HG03196 (cell line): ENCODE data around the gene JARID2.

Source experiments
- ATAC-seq: cut with Tn5 transposase; IDR thresholded peaks from one replicate; pipeline ENCODE4 v1.9.1; 2021; ENCODE audit not compliant: unreplicated experiment

Gene JARID2

GRCh38 chr6:15393605-15394004, 147.7 kb downstream of the JARID2 start:
- no peak for ATAC-seq

- ATAC-seq = no peak
Measured at GRCh38 chr6:15395087-15395486, 149.2 kb downstream of the JARID2 start.

- no peak for ATAC-seq
Measured at GRCh38 chr6:15396808-15397207, 150.9 kb downstream of the JARID2 start.

- no peak for ATAC-seq
Measured at GRCh38 chr6:15398633-15399275, 152.9 kb downstream of the JARID2 start.

GRCh38 chr6:15399641-15400470, 154.0 kb downstream of the JARID2 start:
- ATAC-seq = no peak

GRCh38 chr6:15400572-15401004, 154.7 kb downstream of the JARID2 start:
- ATAC-seq = no peak

GRCh38 chr6:15401120-15401519, 155.3 kb downstream of the JARID2 start:
- no peak for ATAC-seq

GRCh38 chr6:15401769-15402250, 155.9 kb downstream of the JARID2 start:
- no peak for ATAC-seq

- ATAC-seq = no peak
Measured at GRCh38 chr6:15402406-15403045, 156.7 kb downstream of the JARID2 start.

- ATAC-seq = no peak
Measured at GRCh38 chr6:15403094-15403755, 157.4 kb downstream of the JARID2 start.

GRCh38 chr6:15404685-15404980, 158.8 kb downstream of the JARID2 start:
- no peak for ATAC-seq

- ATAC-seq = no peak
Measured at GRCh38 chr6:15405129-15406068, 159.5 kb downstream of the JARID2 start.

GRCh38 chr6:15406452-15406851, 160.6 kb downstream of the JARID2 start:
- ATAC-seq = no peak

- ATAC-seq = no peak
Measured at GRCh38 chr6:15408008-15408407, 162.1 kb downstream of the JARID2 start.

GRCh38 chr6:15408758-15409157, 162.9 kb downstream of the JARID2 start:
- ATAC-seq = no peak

- no peak for ATAC-seq
Measured at GRCh38 chr6:15409301-15410125, 163.6 kb downstream of the JARID2 start.

GRCh38 chr6:15410126-15410391, 164.2 kb downstream of the JARID2 start:
- no peak for ATAC-seq

- no peak for ATAC-seq
Measured at GRCh38 chr6:15410752-15411151, 164.9 kb downstream of the JARID2 start.

GRCh38 chr6:15411766-15412165, 165.9 kb downstream of the JARID2 start:
- ATAC-seq = no peak

GRCh38 chr6:15412767-15413166, 166.9 kb downstream of the JARID2 start:
- ATAC-seq = no peak
